Sigmoid colon (tissue), 4 donors: ENCODE results near the gene ANO1.

Experiments
- EP300 ChIP-seq, 4 donors: sonication (generic); formaldehyde crosslinking; IDR thresholded peaks; one replicate each; pipeline ENCODE4 v1.6.1; 2017; ENCODE audit warnings: antibody characterized with exemption in 4 of 4
- POLR2A ChIP-seq, 2 donors: fragments of 450-650 bp; IDR thresholded peaks; one replicate each; pipeline ENCODE4 v1.6.1; 2016; ENCODE audit warnings: antibody characterized with exemption in 2 of 2, mild to moderate bottlenecking in 2 of 2, moderate library complexity in 2 of 2
- POLR2AphosphoS5 ChIP-seq, 4 donors: sonication (generic); formaldehyde crosslinking; IDR thresholded peaks; one replicate each; pipeline ENCODE4 v1.6.1; 2017; ENCODE audit warnings: antibody characterized with exemption in 4 of 4
- TF ChIP-seq, protein P1 (sequence below), 4 experiments: fragments of 450-650 bp in 3 of 4; fragments of 200-600 bp in 1 of 4; IDR thresholded peaks; one replicate each; pipeline ENCODE4 v1.5.1; 2016 to 2019; ENCODE audit warnings: antibody characterized with exemption in 4 of 4, mild to moderate bottlenecking in 3 of 4, moderate library complexity in 2 of 4

DNA sequence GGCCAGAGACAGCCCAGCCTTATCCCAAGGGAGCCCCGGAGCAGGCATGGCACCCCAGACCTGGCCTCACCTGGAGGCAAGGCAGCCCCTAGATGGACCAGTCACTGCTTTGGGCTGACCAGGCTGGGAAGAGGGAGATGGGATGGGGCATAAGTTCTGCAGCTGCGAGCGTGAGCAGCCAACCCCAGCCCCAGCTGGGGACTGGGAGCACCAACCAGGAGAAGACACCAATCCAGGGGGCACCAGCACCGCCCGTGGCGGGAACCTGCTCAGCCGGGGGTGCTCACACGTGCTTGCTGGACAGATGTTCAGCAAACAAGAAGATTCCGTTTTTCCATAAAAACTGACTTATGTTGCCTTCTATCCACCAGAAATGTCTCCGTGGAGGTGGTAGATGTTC is 108.8 kb downstream of the ANO1 start:
- no peak for TF ChIP-seq POLR2AphosphoS5 (IDR thresholded peaks at IDR 0.05)
- TF ChIP-seq POLR2A (IDR thresholded peaks at IDR 0.05), result no peak
- TF ChIP-seq, protein P1, sequence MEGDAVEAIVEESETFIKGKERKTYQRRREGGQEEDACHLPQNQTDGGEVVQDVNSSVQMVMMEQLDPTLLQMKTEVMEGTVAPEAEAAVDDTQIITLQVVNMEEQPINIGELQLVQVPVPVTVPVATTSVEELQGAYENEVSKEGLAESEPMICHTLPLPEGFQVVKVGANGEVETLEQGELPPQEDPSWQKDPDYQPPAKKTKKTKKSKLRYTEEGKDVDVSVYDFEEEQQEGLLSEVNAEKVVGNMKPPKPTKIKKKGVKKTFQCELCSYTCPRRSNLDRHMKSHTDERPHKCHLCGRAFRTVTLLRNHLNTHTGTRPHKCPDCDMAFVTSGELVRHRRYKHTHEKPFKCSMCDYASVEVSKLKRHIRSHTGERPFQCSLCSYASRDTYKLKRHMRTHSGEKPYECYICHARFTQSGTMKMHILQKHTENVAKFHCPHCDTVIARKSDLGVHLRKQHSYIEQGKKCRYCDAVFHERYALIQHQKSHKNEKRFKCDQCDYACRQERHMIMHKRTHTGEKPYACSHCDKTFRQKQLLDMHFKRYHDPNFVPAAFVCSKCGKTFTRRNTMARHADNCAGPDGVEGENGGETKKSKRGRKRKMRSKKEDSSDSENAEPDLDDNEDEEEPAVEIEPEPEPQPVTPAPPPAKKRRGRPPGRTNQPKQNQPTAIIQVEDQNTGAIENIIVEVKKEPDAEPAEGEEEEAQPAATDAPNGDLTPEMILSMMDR (IDR thresholded peaks at IDR 0.05), result no peak
- no peak for TF ChIP-seq EP300 (IDR thresholded peaks at IDR 0.05)
